Fibroblast of lung (primary cell): ENCODE data around the gene OVOL1.

Experiments
- CTCF ChIP-seq, 2 donors: IDR thresholded peaks in 1 of 2; conservative IDR thresholded peaks in 1 of 2; 1 replicate in 1 of 2; 2 replicates in 1 of 2; pipeline ENCODE4 v1.5.1; 2011 to 2012; ENCODE audit warnings: low read length in 2 of 2, control low read depth in 1 of 2, inconsistent platforms in 1 of 2, low read depth in 1 of 2, mild to moderate bottlenecking in 1 of 2
- EZH2 ChIP-seq: IDR thresholded peaks from 2 replicates; pipeline ENCODE4 v1.5.1; 2012; ENCODE audit warnings: low read length, control low read depth, mild to moderate bottlenecking; ENCODE audit errors: missing control alignments

GRCh38 chr11:65788821-65789220 is 2.0 kb downstream of the OVOL1 start:
- no peak for TF ChIP-seq CTCF (conservative IDR thresholded peaks at IDR 0.05 in 1 of 2, IDR thresholded peaks at IDR 0.05 in 1 of 2; ENCODE audit: low read depth in 1 of 2, low read length in 2 of 2)
- no peak for TF ChIP-seq EZH2
